GM12878 (cell line): Measurements from ENCODE around the gene CORO7. TPM values are rescaled to one million over a fixed set of nuclear protein-coding genes. Genes with fewer than 3 reads are reported as not detected.

ENCODE experiments used
- EGR1 ChIP-seq, 2 experiments: IDR thresholded peaks; 1 replicate in 1 of 2; 2 replicates in 1 of 2; pipeline ENCODE4 v1.6.1; 2011 to 2012; ENCODE audit warnings: low read depth in 2 of 2, low read length in 2 of 2, borderline replicate concordance in 1 of 2, mild to moderate bottlenecking in 1 of 2, moderate library complexity in 1 of 2
- MYC ChIP-seq: IDR thresholded peaks from 2 replicates; pipeline ENCODE4 v1.6.1; 2011; ENCODE audit warnings: mild to moderate bottlenecking, low read length, moderate library complexity, inconsistent platforms; ENCODE audit not compliant: insufficient read depth, insufficient replicate concordance, insufficient read length, severe bottlenecking
- WRNIP1 ChIP-seq: IDR thresholded peaks from 2 replicates; pipeline ENCODE4 v1.6.1; 2011; ENCODE audit warnings: low read depth, low read length, improper control_type of control experiment, borderline replicate concordance
- ZZZ3 ChIP-seq: IDR thresholded peaks from 2 replicates; pipeline ENCODE4 v1.6.1; 2011; ENCODE audit warnings: low read depth; ENCODE audit not compliant: control insufficient read depth, insufficient read length
- polyA plus RNA-seq, 11 experiments: library from polyadenylated mRNA; depleted of rRNA in 4 of 11; unstranded in 6 of 11; stranded (reverse) in 5 of 11; fragments of >200 nt; fragmentation: Nextera tagmentation in 4 of 11; fragmentation: Illumina TruSeq in 1 of 11; extraction: Ambion mirVana in 4 of 11; extraction: Trizol in 1 of 11; gene quantifications; 1 replicate in 1 of 11; 2 replicates in 10 of 11; pipeline versions ENCODE4 v1.2.1 to v1.2.3, GENCODE V29; 2011 to 2016; ENCODE audit warnings: inconsistent platforms in 2 of 11, missing spikeins in 2 of 11, low read depth in 1 of 11
- total RNA-seq, 4 experiments: library from RNA; depleted of rRNA in 3 of 4; stranded (reverse); fragments of >200 nt in 3 of 4; fragmentation: Illumina TruSeq in 1 of 4; extraction: Trizol in 1 of 4; gene quantifications; 2 replicates each; pipeline versions ENCODE4 v1.2.1 to v1.2.3, GENCODE V29; 2013 to 2021
- TF ChIP-seq, protein P1 (sequence below): fragments of 450-650 bp; conservative IDR thresholded peaks from 2 replicates; pipeline ENCODE4 v1.6.1; 2017; ENCODE audit warnings: mild to moderate bottlenecking, moderate library complexity
- TF ChIP-seq, protein P2 (sequence below): IDR thresholded peaks from 2 replicates; pipeline ENCODE4 v1.6.1; 2012; ENCODE audit warnings: low read length, inconsistent platforms
- TF ChIP-seq, protein P3 (sequence below): fragments of 450-650 bp; IDR thresholded peaks from 2 replicates; pipeline ENCODE4 v1.6.1; 2014; ENCODE audit warnings: mild to moderate bottlenecking
- TF ChIP-seq, protein P4 (sequence below): IDR thresholded peaks from 2 replicates; pipeline ENCODE4 v1.6.1; 2012; ENCODE audit warnings: low read depth, low read length, improper control_type of control experiment

CORO7 gene
- total and polyA plus RNA-seq, 10 of the 15 experiments (the other 5 are each of a cell fraction or from before 2014, with no cell fraction given), result 0.64 to 89.2 (median 43.7) TPM

DNA sequence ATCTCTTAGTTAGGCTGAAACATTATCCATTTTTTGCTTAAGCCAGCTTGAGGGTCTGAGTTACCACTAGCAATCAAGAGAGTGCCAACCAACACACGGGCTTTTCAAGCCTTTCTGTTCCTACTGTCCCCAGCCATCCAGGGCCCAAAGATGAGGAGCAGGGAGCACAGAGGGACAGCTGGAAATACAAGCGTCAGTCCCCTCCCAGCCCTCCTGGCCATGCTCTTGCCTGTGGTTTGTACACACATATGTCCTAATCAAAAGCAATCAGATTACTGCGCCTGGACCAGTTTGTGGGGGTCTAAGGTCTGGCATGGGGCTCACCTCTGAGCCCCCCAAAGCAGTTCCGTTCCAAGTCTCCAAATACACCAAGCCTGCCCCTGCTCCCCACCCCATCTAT is 3.5 kb downstream of the CORO7 start (continued):
- TF ChIP-seq, protein P1, sequence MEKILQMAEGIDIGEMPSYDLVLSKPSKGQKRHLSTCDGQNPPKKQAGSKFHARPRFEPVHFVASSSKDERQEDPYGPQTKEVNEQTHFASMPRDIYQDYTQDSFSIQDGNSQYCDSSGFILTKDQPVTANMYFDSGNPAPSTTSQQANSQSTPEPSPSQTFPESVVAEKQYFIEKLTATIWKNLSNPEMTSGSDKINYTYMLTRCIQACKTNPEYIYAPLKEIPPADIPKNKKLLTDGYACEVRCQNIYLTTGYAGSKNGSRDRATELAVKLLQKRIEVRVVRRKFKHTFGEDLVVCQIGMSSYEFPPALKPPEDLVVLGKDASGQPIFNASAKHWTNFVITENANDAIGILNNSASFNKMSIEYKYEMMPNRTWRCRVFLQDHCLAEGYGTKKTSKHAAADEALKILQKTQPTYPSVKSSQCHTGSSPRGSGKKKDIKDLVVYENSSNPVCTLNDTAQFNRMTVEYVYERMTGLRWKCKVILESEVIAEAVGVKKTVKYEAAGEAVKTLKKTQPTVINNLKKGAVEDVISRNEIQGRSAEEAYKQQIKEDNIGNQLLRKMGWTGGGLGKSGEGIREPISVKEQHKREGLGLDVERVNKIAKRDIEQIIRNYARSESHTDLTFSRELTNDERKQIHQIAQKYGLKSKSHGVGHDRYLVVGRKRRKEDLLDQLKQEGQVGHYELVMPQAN, result no peak
- TF ChIP-seq ZZZ3 (no peak), EGR1 (IDR thresholded peaks at IDR 0.05; ENCODE audit: borderline replicate concordance in 1 of 2, low read depth in 2 of 2, low read length in 2 of 2) (no peak), MYC (no peak), WRNIP1 (no peak)
- TF ChIP-seq, protein P2, sequence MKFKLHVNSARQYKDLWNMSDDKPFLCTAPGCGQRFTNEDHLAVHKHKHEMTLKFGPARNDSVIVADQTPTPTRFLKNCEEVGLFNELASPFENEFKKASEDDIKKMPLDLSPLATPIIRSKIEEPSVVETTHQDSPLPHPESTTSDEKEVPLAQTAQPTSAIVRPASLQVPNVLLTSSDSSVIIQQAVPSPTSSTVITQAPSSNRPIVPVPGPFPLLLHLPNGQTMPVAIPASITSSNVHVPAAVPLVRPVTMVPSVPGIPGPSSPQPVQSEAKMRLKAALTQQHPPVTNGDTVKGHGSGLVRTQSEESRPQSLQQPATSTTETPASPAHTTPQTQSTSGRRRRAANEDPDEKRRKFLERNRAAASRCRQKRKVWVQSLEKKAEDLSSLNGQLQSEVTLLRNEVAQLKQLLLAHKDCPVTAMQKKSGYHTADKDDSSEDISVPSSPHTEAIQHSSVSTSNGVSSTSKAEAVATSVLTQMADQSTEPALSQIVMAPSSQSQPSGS, result no peak
- TF ChIP-seq, protein P3, sequence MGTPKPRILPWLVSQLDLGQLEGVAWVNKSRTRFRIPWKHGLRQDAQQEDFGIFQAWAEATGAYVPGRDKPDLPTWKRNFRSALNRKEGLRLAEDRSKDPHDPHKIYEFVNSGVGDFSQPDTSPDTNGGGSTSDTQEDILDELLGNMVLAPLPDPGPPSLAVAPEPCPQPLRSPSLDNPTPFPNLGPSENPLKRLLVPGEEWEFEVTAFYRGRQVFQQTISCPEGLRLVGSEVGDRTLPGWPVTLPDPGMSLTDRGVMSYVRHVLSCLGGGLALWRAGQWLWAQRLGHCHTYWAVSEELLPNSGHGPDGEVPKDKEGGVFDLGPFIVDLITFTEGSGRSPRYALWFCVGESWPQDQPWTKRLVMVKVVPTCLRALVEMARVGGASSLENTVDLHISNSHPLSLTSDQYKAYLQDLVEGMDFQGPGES, result no peak
- TF ChIP-seq, protein P4, sequence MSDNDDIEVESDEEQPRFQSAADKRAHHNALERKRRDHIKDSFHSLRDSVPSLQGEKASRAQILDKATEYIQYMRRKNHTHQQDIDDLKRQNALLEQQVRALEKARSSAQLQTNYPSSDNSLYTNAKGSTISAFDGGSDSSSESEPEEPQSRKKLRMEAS, result no peak
